ENCODE data around the gene TMA7B.

Gene TMA7B

DNA sequence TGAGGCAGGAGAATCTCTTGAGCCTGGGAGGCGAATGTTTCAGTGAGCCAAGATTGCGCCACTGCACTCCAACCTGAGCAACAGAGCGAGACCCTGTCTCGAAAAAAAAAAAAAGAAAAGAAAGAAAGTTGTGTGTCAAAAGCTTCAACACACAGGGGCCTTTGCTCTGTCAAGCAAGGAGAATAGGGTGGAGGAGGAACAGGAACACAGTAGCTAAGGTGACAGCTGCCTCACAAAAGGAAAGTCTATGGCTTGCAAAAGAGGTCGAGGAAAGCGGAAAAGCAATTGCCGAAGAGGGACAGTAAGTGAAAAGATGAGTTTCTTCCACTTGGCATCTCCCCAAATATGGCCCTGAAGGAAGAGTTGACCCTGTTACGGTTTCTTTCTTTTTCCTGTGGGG is 26.5 kb upstream of the TMA7B start:
- DNase-seq (ENCODE audit: low spot score), result no peak

DNA sequence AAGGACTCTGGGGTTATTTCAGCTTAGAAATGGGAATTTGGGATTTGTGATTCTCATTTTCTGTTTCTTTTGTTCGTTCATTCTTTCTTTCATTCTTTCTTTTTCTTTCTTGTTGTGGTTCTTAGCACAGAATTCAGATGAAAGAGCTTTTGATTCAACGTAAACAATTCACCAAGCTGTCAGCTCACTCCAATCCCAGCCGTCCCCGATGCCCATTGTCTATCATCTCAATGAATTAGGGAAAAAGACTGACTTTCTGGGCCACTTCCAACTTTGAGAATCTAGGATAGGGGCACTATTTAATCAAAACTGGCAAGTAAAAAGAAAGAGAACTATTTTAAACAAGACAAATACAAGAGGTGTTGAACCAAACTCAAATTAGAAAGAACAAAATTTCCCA is 25.1 kb upstream of the TMA7B start:
- DNase-seq (ENCODE audit: low spot score), result no peak

DNA sequence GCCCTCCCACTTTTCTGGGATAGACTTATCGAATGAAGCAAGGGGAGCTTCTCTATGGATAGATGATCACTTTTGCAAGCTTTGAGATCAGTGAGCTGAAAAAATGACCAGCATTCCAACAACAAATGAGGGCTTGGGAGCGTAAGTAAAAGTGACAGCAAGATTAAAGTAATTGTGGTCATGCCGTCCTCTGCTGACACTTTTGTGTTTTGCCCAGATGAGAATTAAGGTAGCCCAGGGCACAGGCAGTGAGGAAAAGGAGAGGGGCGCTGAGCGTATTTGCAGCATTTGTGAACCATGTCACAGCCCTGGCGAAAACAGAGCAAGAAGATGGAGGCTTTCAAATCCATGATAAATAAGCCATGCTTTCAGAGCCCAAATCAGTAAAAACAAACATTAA is 24.6 kb upstream of the TMA7B start:
- DNase-seq (ENCODE audit: low spot score), result no peak

DNA sequence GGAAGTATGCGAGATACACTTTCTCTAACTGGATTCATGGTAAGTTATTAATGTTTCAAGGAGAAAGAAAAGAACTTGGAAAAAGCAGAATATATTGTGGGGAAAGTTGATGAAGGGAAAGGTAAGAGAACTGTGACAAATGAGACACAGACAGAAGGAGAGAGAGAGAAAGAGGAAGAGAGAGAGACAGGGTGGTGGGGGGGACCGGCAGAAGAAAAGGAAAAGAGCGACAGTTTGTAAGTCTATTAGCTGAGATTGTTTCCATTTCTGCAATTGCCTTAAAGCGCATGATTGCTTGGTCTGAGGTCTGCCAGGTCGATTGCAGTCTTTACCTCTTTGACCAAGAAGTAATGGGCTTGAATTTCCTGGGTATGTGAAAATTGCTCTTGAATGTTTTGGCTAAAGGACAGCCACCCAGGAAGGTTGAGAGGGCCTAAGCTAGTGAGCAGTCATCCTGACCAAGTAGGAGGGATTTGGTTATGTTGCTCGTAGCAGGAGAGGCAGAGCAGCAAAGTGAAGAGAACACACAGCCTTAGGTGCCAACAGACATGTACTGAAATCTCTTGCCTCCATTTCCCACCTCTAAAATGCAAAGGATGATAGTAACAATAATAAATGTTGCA is 23.6 kb upstream of the TMA7B start:
- no peak for DNase-seq (ENCODE audit: low spot score)

DNA sequence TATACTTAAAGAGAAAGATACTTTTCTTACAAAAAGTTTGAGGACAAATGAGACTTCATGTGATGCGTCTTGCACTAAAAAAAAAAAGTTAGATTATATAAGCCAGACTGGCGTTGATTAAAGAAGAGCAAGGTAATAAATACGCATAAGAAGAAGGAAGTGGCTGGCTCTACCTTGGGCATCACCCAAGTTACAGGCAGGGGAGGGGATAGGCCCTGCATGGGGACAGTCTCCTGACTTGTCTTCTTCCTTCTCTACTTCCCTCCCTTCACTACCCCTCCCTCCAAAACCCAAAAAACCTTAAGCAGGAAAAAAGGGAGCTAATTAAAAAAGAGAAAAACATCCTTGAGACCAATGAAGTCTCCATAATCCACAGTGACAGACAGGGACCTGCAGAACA is 22.3 kb upstream of the TMA7B start:
- peak; percentile 50 for DNase-seq (ENCODE audit: low spot score)

DNA sequence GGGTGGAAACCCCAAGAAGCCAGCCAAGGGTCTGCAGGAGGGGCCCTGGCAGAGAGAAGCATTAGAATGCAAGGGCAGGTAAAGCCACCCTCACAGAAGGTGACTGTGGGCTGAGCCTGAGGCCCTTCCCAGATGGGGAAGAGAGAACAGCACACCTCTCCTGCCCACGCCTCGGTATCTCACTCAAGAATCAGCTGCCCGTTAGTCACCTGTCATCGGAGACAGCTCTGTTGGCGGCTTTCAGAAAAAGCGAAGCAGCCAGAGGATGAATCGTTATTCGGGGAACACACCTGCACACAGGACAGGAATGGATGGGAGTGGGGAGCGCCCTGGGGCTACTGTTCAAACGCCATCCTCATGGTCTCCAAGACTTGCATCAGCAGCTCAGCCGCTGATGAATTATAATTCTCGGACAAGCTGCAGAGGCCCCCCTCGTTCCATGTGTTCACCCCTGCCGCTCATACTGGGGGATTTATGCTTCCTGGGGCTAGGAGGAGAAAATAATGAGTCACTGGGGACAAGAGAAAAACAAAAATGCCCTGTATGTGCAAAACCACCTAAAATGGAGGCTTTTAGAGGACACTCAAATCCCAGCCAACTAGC is 21.6 kb upstream of the TMA7B start:
- DNase-seq (ENCODE audit: low spot score), result no peak

DNA sequence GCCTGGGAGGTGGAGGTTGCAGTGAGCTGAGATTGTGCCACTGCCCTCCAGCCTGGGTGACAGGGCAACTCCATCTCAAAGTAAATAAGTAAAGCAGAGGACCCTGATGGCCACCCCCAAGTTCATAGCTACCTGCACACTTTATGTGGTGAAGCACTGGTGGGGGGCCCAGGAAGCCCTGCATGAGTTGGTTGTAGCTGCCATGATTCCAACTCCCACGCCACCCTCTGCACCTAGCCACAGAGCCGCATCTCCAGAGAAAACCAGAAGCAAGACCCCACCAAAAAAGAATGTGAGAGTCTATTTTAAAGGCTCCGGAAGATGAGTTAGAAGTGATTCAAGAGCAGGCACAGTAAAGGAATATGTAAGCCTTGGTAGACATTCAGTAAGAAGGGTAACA is 20.4 kb upstream of the TMA7B start:
- DNase-seq (ENCODE audit: low spot score), result no peak

DNA sequence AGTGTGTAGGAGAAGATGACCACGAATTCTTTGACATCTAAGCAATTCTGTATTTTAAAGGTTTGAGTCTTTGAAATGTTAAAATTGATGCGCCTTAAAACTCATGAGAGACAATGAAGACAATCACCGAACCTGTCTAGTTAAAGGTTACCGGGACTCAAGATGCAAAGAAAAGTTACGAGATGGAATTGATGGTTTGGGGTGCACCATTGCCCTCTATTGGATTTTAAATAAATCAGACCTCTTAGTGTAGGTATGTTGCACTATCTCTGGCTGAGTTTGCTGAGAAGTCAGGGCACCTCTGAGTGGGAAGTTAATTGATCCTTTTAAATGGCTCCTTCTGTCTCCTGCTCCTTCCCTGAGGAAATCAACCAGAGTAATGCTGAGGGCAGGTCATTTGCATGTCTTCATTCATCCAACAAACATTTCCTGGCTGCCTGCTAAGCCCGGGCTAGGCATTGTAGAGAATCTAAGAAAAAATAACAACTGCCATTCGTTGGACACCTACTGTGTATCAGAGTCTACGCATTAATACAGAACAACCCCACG is 19.4 kb upstream of the TMA7B start:
- peak; percentile 72 for DNase-seq (ENCODE audit: low spot score)

DNA sequence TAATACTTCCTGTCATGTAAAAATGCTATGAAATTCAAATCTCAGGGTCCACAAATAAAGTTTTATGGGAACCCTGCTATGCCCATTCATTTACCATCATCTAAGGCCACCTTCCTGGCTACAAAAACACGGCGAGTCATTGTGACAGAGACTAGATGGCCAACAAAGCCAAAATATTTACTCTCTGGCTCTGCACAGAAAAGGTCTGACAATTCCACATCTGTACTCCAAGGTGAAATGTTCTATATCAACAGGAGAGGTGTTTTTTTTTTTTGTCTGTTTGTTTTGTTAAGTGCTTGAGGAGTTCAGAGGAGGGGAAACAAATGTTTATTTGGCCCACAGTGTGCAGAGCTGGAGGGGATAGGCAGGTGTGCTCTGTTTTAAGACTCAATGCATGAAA is 18.6 kb upstream of the TMA7B start:
- no peak for DNase-seq (ENCODE audit: low spot score)

DNA sequence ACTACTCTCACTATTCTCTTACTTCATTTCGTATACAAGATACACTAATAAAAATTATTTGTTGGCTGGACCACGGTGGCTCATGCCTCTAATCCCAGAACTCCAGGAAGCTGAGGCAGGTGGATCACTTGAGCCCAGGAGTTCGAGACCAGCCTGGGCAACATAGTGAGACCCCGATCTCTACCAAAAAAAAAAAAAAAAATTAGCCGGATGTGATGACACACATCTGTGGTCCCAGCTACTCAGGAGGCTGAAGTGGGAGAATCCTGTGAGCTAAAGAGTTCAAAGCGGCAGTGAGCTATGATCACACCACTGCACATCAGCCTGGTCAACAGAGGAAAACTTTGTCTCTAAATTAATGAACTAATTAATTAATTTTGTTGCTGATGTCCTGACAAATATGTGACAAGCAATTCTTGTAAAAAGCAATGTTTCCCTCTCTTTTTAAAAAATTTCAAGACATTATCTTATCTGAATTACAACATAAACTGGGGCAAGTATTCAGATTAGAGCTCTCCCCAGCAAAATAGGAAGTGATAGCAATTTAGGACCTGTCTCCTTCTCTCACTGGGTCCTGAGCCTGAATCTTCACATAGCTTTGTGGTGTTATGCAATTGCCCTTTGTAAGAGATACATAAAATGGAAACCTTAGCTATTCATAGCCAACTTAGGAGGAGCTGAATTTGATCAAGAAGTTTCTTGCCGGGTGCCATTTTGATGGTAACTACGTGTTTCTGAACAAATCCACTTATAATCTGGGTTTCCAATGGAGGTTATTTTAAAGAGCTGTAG is 17.6 kb upstream of the TMA7B start:
- DNase-seq (ENCODE audit: low spot score), result no peak

DNA sequence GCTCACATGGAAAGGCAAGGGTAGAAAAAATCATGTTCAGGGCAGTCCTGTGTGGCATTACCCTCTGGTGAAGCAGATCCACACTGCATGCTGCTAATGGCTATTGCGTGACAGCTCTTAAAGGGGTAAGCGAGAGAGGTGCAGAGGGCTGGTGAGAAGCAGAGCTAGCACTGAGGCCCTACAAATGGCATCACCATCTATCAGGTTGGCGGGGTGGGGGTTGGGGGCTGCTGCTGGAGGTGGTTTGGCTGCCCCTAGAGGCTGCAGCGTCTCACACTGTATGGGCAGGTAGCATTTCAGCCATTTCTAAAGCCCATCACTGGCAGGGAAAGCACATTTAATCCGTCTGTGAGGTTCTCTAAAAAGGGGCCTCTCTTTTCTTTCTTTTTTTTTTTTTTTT is 16.9 kb upstream of the TMA7B start:
- DNase-seq (ENCODE audit: low spot score), result no peak

DNA sequence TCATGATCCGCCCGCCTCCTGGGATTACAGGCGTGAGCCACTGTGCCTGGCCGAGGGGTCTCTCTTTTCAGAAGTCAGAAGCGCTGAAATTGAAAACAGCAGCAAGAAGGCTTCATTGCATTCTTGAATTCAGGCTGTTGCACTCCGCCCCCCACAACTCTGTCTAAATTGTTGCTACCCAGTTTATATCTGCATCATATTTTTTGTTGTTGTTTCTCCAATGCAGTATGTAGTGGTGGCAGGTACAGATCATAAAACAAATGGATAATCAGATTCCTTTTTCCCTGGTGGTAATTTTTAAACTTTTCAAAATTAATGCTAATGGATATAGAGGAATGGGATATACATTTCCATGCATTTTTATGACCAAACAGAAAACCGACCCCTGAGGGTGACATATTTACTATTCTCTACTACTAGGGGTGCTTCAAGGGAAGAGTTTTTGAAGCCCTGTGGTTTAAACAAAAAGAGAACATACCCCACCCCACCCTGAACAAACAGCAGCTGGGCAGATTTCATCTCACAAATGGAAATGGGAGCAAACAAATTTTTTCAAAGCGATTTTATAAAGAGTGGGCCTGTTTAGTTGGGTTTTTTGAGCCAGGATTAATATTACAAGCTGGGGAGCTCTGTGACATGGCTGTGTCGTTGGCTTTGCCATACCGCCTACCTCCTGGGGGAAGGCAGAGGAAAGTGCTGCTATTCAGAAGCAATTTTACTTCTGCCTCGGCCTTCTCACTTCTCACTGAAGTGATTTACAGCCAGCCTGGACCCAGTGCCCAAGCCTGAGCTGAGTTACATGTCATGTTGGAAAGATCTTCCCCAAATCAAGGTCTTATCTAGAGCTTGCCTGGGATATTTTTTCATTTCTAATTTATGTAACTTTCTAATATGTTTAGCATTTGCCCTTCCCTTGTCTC is 16.0 kb upstream of the TMA7B start:
- no peak for DNase-seq (ENCODE audit: low spot score)

DNA sequence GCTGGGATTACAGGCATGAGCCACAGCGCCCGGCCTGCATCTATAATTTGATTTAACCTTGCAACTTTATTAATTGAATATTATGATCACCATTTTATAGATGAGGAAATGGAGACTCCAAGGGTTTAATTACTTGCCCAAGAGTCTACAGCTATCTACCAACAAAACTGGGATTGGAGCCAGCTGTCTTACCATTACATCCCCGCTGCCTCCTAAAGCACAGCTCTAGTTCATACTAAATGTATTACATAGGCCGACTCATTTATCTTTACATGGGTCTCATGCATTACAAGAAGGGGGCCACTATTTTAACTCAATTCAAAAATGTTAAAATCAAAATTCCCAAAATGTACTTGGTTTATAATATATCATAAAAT is 14.1 kb upstream of the TMA7B start:
- no peak for DNase-seq (ENCODE audit: low spot score)

DNA sequence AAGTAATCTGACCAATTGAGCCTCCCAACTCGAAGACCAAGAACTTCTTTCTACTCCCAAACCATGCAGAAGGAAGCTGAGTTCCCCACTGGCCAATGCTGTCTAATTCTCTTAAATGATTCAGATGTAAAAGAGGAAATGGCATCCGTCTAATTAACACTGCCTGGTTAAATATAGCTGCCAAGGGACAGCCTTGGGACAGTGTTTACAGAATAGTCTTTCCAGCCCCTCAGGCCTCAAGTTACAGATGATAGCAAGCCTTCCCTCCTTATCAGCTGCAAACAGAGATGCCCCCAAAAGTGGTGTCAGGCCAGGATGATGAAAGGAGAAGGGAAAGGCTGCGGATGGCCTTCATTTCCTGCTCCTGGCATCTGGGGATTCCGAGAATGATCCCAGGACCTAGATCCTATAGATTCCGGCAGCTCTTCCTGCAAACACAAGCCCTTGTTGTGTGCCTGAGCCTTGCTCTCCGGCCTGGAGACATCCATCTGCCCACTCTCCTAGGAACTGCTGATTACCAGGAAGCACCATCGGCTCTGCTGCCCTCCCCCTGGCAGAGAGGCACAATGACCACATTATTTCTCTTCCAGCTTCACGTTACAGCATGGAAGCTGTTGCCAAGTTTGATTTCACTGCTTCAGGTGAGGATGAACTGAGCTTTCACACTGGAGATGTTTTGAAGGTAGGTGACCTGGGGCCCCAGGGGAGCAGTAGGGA is 13.5 kb upstream of the TMA7B start:
- no peak for DNase-seq (ENCODE audit: low spot score)

DNA sequence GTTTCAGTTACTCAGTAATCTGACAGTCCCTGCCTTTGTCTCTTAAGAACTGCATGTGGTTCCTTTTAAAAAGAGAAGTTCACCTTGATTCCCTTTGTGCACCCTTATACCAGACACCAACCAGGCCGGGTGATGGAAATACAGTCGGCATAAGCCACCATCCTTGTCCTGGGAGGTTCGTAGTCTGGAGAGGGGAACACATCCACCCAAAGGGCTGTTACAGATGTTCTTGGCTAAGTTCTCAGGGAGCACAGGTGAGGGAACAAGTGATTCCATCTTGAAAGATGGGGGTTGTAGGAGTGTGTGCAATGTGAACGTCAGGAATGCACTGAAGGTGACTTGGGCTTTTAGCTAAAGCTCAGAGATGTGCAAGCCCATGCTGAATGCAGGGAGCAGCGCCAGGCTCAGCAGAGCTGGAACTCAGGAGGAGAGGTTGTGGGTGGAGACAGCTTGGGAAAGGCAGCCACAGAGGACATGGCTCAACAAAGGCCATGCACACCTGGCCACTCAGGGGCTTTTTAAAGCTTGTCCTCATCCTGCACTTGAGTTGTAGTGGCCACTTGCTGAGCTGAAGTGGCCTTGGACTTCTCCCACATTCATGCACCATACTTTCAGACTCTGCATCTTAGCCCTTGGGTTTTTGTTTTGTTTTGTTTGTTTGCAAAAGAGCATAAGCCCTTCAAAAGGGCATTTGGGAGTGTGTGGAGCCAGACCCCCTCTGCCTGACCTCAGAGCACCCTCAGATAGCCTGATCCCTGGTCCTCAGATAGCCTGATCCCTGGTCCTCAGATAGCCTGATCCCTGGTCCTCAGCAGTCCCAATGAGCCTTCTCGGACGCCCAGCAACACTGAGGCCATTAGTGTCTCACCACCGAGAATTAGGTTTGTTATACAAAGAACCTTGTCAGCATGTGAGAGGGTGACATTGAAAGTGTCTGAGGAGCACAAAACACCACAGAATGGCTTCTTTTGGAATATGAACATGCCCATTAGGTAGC is 12.7 kb upstream of the TMA7B start:
- no peak for DNase-seq (ENCODE audit: low spot score)

DNA sequence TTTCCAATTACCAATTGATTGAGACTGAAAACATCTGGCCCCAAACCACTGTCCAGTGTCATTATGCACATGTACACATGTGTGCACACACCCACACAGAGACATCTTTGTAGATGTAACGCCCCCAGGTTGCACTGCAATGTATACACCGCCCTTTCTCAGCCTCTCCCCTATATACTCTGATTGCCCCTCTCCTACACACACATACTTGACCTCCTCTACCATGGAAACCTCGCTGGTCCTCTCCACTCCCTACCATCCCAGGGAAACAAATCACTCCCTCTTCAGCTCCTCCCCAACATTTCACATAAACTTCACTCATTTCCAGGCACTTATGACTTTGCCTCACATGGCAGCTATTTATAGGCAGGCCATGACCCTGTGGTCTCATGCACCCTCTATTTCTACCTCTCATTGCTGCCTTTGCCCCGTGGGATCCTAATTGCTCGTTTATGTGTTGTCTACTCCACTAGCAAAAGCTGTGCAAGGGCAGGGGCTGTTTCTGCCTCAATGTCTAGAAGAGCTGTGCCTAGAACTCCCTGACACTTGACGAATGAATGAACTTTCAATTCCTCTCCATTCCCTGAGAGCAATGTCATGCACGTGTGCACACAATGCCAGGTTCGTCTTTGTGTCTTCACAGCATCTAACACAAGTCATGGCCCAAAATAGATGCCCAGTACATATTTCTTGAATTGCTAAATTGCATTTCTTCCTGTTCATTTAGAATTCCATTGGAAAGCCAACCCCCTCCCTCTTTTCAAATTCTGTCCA is 10.0 kb upstream of the TMA7B start:
- no peak for DNase-seq (ENCODE audit: low spot score)

DNA sequence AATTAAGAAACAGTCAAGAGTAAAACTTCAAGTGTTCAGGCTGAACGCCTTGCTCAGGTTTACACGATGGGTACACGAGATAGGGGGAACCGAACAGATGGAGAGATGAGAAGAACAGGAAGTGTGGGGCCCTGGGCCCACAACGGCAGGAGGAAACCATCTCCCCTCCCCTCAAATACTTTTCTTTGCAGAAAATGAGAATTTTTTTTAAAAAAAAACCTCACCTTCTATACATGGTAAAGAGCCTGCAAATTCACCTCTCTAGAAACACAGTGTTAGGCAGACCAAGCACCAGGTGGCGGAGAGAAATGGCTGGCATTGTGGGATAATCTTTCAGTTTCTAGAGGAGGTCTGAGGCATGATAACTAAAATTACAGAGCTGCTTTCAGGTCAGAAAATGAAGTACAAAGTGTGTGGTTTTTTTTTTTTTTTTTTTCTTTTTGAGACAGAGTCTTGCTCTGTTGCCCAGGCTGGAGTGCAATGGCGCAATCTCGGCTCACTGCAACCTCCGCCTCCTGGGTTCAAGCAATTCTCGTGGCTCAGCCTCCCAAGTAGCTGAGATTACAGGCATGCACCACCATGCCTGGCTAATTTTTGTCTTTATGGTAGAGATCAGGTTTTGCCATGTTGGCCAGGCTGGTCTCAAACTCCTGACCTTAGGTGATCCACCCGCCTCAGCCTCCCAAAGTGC is 8.4 kb upstream of the TMA7B start:
- DNase-seq (ENCODE audit: low spot score), result peak; percentile 66

DNA sequence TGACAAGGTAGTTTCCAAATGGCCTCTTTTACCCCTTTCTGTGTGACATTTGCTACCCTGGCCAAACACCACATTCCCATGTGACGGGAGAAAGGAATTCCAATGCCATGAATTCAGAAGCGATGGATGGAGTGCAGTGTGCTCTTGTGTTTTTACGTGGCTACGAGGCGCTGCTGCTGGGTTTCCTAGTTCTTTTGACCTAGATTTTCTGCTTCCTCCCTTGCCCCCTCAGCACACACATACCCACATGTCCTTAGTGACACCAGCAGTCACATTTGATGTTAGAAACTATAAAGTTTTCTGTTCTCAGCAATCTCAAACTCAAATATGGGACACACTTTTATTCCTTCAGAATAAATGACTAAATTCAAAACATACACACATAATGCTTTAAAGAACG is 7.8 kb upstream of the TMA7B start:
- DNase-seq (ENCODE audit: low spot score), result no peak

DNA sequence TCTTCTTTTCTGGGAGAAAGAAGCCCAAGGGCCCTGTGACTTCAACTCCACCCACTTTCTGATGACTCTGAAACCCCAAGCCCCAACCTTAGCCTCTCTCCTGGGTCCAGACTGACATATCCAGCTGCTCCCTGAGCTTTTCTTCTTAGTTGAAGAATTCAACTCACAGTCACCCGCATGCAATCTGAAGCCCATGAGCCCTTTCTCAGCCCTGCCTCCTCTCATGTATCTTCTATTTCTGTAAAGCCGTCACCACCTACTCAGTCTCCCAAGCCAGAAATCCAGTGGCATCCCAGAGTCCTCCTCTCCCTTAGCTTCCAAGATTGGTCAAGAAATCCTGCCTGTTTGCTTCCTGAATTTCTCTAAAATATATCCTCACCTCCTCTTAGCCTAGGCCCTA is 7.1 kb upstream of the TMA7B start:
- no peak for DNase-seq (ENCODE audit: low spot score)

Measured in CD4-positive, alpha-beta T cell treated with Interleukin-6 at 100 ng/mL for 8 hours (primary cell).